Dedifferentiated amniotic fluid mesenchymal stem cell (primary cell): ENCODE data around the gene TLCD2.
"Not testable (repeated sequence)": the region's sequence is repeated elsewhere in the genome, so short reads cannot be mapped to it uniquely, and the experiment has no call there.

ENCODE experiments used
- DNase-seq: peaks from one replicate; pipeline ENCODE4 v3.0.0-alpha.2; 2016; ENCODE audit errors: extremely low spot score

The TLCD2 gene

GRCh38 chr17:1693339-1693738 is 16.8 kb downstream of the TLCD2 start:
- DNase-seq: no peak

- DNase-seq: no peak
Observed at GRCh38 chr17:1690544-1691221, 19.5 kb downstream of the TLCD2 start.

GRCh38 chr17:1688405-1688804 is 21.8 kb downstream of the TLCD2 start:
- DNase-seq: not testable (repeated sequence)

- DNase-seq: no peak
Observed at GRCh38 chr17:1686086-1686485, 24.1 kb downstream of the TLCD2 start.

GRCh38 chr17:1684378-1685189 is 25.6 kb downstream of the TLCD2 start, which contains the start of gene PRPF8:
Gene PRPF8, minus strand, starts transcription at chr17:1684867. Its CDS starts 296 bp downstream, at chr17:1684571.
- DNase-seq: peak; percentile 98

- no peak for DNase-seq
Observed at GRCh38 chr17:1683459-1683858, 26.7 kb downstream of the TLCD2 start.

GRCh38 chr17:1676401-1676800 is 33.8 kb downstream of the TLCD2 start:
- DNase-seq: no peak

- DNase-seq: no peak
Observed at GRCh38 chr17:1673041-1673785, 37.0 kb downstream of the TLCD2 start.

- DNase-seq: not testable (repeated sequence)
Observed at GRCh38 chr17:1663934-1664333, 46.2 kb downstream of the TLCD2 start.

- no peak for DNase-seq
Observed at GRCh38 chr17:1661045-1661444, 49.1 kb downstream of the TLCD2 start.

- no peak for DNase-seq
Observed at GRCh38 chr17:1658100-1658499, 52.1 kb downstream of the TLCD2 start.

GRCh38 chr17:1653735-1654134 is 56.4 kb downstream of the TLCD2 start:
- no peak for DNase-seq

GRCh38 chr17:1652794-1653193 is 57.4 kb downstream of the TLCD2 start:
- not testable (repeated sequence) for DNase-seq
